Fibroblast of lung (primary cell): ENCODE measurements around the gene MAP3K3.

ENCODE experiments used
- CTCF ChIP-seq, 2 donors: IDR thresholded peaks in 1 of 2; conservative IDR thresholded peaks in 1 of 2; 1 replicate in 1 of 2; 2 replicates in 1 of 2; pipeline ENCODE4 v1.5.1; 2011 to 2012; ENCODE audit warnings: low read length in 2 of 2, control low read depth in 1 of 2, inconsistent platforms in 1 of 2, low read depth in 1 of 2, mild to moderate bottlenecking in 1 of 2
- EZH2 ChIP-seq: IDR thresholded peaks from 2 replicates; pipeline ENCODE4 v1.5.1; 2012; ENCODE audit warnings: low read length, control low read depth, mild to moderate bottlenecking; ENCODE audit errors: missing control alignments

- TF ChIP-seq CTCF (conservative IDR thresholded peaks at IDR 0.05 in 1 of 2, IDR thresholded peaks at IDR 0.05 in 1 of 2; ENCODE audit: low read depth in 1 of 2, low read length in 2 of 2) = no peak
- TF ChIP-seq EZH2 = no peak
Observed at GRCh38 chr17:63676584-63676983, 54.4 kb downstream of the MAP3K3 start.
